Adrenal gland (tissue), 12 donors: ENCODE measurements around the gene BRSK2. TPM values are rescaled to one million over a fixed set of nuclear protein-coding genes. Genes with fewer than 3 reads are reported as not detected.

Source experiments
- DNase-seq, 7 donors: peaks; one replicate each; pipeline ENCODE4 v3.0.0-alpha.2; 2019 to 2020
- H3K27ac ChIP-seq, 5 donors: fragments of 200-600 bp; sonication (generic) in 4 of 5; 1 replicate in 3 of 5; 2 replicates in 2 of 5; pipeline versions ENCODE4 v1.5.1 to v1.8.0; 2016 to 2020; ENCODE audit warnings: mild to moderate bottlenecking in 1 of 5
- H3K27me3 ChIP-seq: fragments of 200-600 bp; 2 replicates; pipeline ENCODE4 v1.8.0; 2021
- H3K36me3 ChIP-seq, 2 donors: fragments of 200-600 bp; replicated peaks in 1 of 2; 1 replicate in 1 of 2; 2 replicates in 1 of 2; pipeline versions ENCODE4 v1.5.1 to v1.8.0; 2018 to 2022
- H3K4me1 ChIP-seq, 2 donors: fragments of 200-600 bp; replicated peaks in 1 of 2; 1 replicate in 1 of 2; 2 replicates in 1 of 2; pipeline versions ENCODE4 v1.5.1 to v1.8.0; 2018 to 2021
- H3K4me3 ChIP-seq, 4 donors: fragments of 200-600 bp; sonication (generic) in 3 of 4; one replicate each; pipeline ENCODE4 v1.5.1; 2016 to 2018
- H3K9me3 ChIP-seq, 3 donors: fragments of 200-600 bp; sonication (generic) in 1 of 3; replicated peaks in 1 of 3; 1 replicate in 2 of 3; 2 replicates in 1 of 3; pipeline versions ENCODE4 v1.5.1 to v1.8.0; 2016 to 2021
- CTCF ChIP-seq, 6 experiments: fragments of 450-650 bp in 4 of 6; fragments of 200-600 bp in 2 of 6; sonication (generic) in 1 of 6; IDR thresholded peaks; 1 replicate in 5 of 6; 2 replicates in 1 of 6; pipeline versions ENCODE4 v1.5.1 to v1.8.0; 2016 to 2021; ENCODE audit warnings: antibody characterized with exemption in 6 of 6, mild to moderate bottlenecking in 2 of 6, moderate library complexity in 1 of 6
- POLR2A ChIP-seq, 2 donors: fragments of 450-650 bp; IDR thresholded peaks; one replicate each; pipeline ENCODE4 v1.6.1; 2017; ENCODE audit warnings: antibody characterized with exemption in 2 of 2, mild to moderate bottlenecking in 2 of 2, moderate library complexity in 1 of 2
- WGBS, 4 donors: extraction: QIAGEN DNeasy Blood & Tissue Kit in 2 of 4; methylation state at CpG; one replicate each; pipeline versions ENCODE4 v1.1.5 to v1.1.7; 2013 to 2017; 5-methylcytosine and 5-hydroxymethylcytosine counted together
- intact Hi-C, 2 donors: fragments of 100-400 bp; cut with DNase I; formaldehyde crosslinking; loops; one replicate each; pipeline versions ENCODE4 v1.14.1 to v1.15.0; 2022 to 2023
- polyA plus RNA-seq, 3 donors: library from polyadenylated mRNA; stranded (reverse); fragments of 200-250 nt in 2 of 3; fragments of 350-450 nt in 1 of 3; fragmentation: Illumina TruSeq in 1 of 3; extraction: RNeasy Lipid Tissue Mini Kit (QIAGEN cat#74804) in 1 of 3; gene quantifications; one replicate each; pipeline ENCODE4 v1.2.3, GENCODE V29; 2013 to 2014
- total RNA-seq, 9 donors: library from RNA; depleted of rRNA in 4 of 9; stranded (reverse); fragments of >200 nt in 4 of 9; fragments of 120-200 nt in 1 of 9; fragmentation: NEBNext Ultra II Directional in 1 of 9; extraction: Animal tissue kit (Norgen Biotek cat#: 25700) in 1 of 9; gene quantifications; one replicate each; pipeline versions ENCODE4 v1.1.0 to v1.2.4, GENCODE V29; 2013 to 2023
- donor health status: healthy with polysubstance abuse.
- donor health status: Bipolar disorder and iron deficiency.
- donor health status: DM: yes; HTN: yes; CAD: no.
- donor health status: DM: no; HTN: no; CAD: no.
- donor health status: DM: no; HTN: no; CAD: no.
- donor health status: DM: yes; HTN: yes; CAD: no.

Gene BRSK2
- total and polyA plus RNA-seq, 12 donors = 0.18 to 24.5 (median 1.4) TPM; not detected in 1

- Histone ChIP-seq H3K27me3 (no peaks in the 10 kb centered on the region), H3K27ac (no peak overlapping the region), H3K4me3 (no peak overlapping the region), H3K36me3 (no peaks in the 10 kb centered on the region), H3K9me3 (no peaks in the 10 kb centered on the region), H3K4me1 (no peaks in the 10 kb centered on the region)
- 77 to 91% (median 87%) methylated on average over 10 of the region's 10 CpGs for WGBS, 4 donors
- intact Hi-C loops = no loop called here
- peak in 1 of 7 donors; percentile 36 for DNase-seq
- TF ChIP-seq CTCF (IDR thresholded peaks at IDR 0.05) = no peak
- TF ChIP-seq POLR2A (IDR thresholded peaks at IDR 0.05) = no peak
These were observed 46.8 kb upstream of the BRSK2 start for GRCh38 chr11:1342946-1343345.

GRCh38 chr11:1343391-1344055 lies 46.2 kb upstream of the BRSK2 start:
- DNase-seq = peak in 1 of 7 donors; percentile 34

GRCh38 chr11:1344056-1344635 lies 45.6 kb upstream of the BRSK2 start:
- 83 to 86% (median 84%) methylated on average over 22 to 26 of the region's 26 CpGs for WGBS, 4 donors
- intact Hi-C loops = no loop called here
- peak in 1 of 7 donors; percentile 44 for DNase-seq
- Histone ChIP-seq H3K9me3 (no peaks in the 10 kb centered on the region), H3K27ac (no peak overlapping the region), H3K27me3 (no peaks in the 10 kb centered on the region), H3K4me3 (no peak overlapping the region), H3K36me3 (no peaks in the 10 kb centered on the region), H3K4me1 (no peaks in the 10 kb centered on the region)
- no peak for TF ChIP-seq CTCF (IDR thresholded peaks at IDR 0.05)
- TF ChIP-seq POLR2A (IDR thresholded peaks at IDR 0.05) = no peak

More at GRCh38 chr11:1343391-1344055, 46.2 kb upstream of the BRSK2 start:
- TF ChIP-seq CTCF (IDR thresholded peaks at IDR 0.05) (no peak), POLR2A (IDR thresholded peaks at IDR 0.05) (no peak)
- Histone ChIP-seq H3K4me1 (no peaks in the 10 kb centered on the region), H3K27me3 (no peaks in the 10 kb centered on the region), H3K4me3 (no peak overlapping the region), H3K27ac (no peak overlapping the region), H3K9me3 (no peaks in the 10 kb centered on the region), H3K36me3 (no peaks in the 10 kb centered on the region)
- WGBS, 4 donors = 76 to 83% (median 79%) methylated on average over 17 to 25 of the region's 25 CpGs
- intact Hi-C loops = no loop called here

GRCh38 chr11:1345737-1346513 lies 43.8 kb upstream of the BRSK2 start:
- peak in 2 of 7 donors; percentile 15 to 30 for DNase-seq
- WGBS, 4 donors = 81 to 89% (median 83%) methylated on average over 22 to 28 of the region's 28 CpGs
- intact Hi-C loops = no loop called here
- Histone ChIP-seq H3K36me3 (no peaks in the 10 kb centered on the region), H3K4me1 (no peaks in the 10 kb centered on the region), H3K4me3 (no peak overlapping the region), H3K9me3 (no peaks in the 10 kb centered on the region), H3K27me3 (no peaks in the 10 kb centered on the region), H3K27ac (no peak overlapping the region)
- TF ChIP-seq POLR2A (IDR thresholded peaks at IDR 0.05) (no peak), CTCF (IDR thresholded peaks at IDR 0.05) (no peak)
